Upper lobe of right lung (tissue), 1 donor: Measurements from ENCODE around the gene GRPEL2. TPM values are rescaled to one million over a fixed set of nuclear protein-coding genes. Genes with fewer than 3 reads are reported as not detected.

Source experiments
- ATAC-seq: fragments of 200-7000 bp; cut with Tn5 transposase; one replicate; pipeline ENCODE4 v1.9.1; 2020; ENCODE audit warnings: mild to moderate bottlenecking, moderate library complexity
- DNase-seq: peaks from one replicate; pipeline ENCODE4 v3.0.0-alpha.2; 2020
- H3K27ac ChIP-seq: fragments of 200-600 bp; one replicate; pipeline ENCODE4 v1.8.0; 2022
- H3K27me3 ChIP-seq: fragments of 200-600 bp; one replicate; pipeline ENCODE4 v1.8.0; 2022; ENCODE audit warnings: mild to moderate bottlenecking
- H3K36me3 ChIP-seq: fragments of 200-600 bp; one replicate; pipeline ENCODE4 v1.8.0; 2022
- H3K4me1 ChIP-seq: fragments of 200-600 bp; one replicate; pipeline ENCODE4 v1.8.0; 2022
- H3K4me3 ChIP-seq: fragments of 200-600 bp; one replicate; pipeline ENCODE4 v1.8.0; 2022; ENCODE audit warnings: mild to moderate bottlenecking
- H3K9me3 ChIP-seq: fragments of 200-600 bp; one replicate; pipeline ENCODE4 v1.8.0; 2022
- CTCF ChIP-seq: fragments of 200-600 bp; IDR thresholded peaks from one replicate; pipeline ENCODE4 v1.8.0; 2022; ENCODE audit warnings: antibody characterized with exemption
- intact Hi-C: fragments of 100-400 bp; cut with DNase I; formaldehyde crosslinking; loops from one replicate; pipeline ENCODE4 v1.11.0; 2022
- total RNA-seq: library from RNA; stranded (reverse); fragmentation: NEBNext Ultra II Directional; extraction: Animal tissue kit (Norgen Biotek cat#: 25700); gene quantifications from one replicate; pipeline ENCODE4 v1.2.1, GENCODE V29; 2021
- donor health status: DM: no; HTN: yes; CAD: no; lungs with severe emphysema.

The GRPEL2 gene
- total RNA-seq, 1 donor from 2014 or later, result 23.9 TPM

DNA sequence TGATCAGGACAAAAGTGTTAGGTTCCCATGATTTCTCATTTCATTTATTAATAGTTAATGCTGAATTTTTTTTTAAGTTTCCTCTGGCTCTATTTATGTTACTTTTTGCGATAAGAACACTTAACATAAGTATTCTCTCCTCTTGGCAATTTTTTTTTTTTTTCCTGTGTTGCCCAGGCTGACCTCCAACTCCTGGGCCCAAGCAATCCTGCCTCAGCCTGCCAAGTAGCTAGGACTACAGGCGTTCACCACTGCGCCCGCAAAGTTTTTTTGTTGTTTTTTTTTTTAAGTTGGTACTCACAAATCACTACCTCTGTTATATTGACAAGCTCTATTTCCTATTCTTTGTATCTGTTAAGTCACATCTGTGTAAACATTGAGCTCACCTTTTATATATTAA is 6.9 kb downstream of the GRPEL2 start:
- peaks cover 83% of the 10 kb centered on the region for H3K36me3 ChIP-seq
- intact Hi-C loops, result no loop called here

DNA sequence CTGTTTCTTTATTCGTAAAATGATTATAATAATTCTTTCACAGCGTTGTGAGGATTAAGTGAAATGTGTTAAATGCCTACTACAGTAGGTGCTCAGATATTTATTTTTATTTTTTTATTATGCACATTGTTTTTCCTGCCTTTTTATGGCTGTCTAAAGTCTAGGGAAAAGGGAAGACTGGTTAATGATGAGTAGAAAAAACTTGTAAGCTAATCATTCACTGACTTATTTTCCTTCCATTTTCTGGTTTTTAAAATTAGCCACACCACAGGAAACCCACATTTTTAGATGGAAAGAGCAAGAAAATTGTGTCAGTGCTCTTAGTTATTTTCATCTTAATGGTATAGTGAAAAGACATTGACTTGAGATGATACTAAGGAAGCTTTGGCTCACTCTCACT is 8.6 kb downstream of the GRPEL2 start:
- Histone ChIP-seq H3K27ac (no peak overlapping the region), H3K27me3 (no peaks in the 10 kb centered on the region), H3K9me3 (no peaks in the 10 kb centered on the region), H3K4me1 (peaks cover 4% of the 10 kb centered on the region), H3K4me3 (no peak overlapping the region), H3K36me3 (peaks cover 66% of the 10 kb centered on the region)
- no peak for TF ChIP-seq CTCF
- ATAC-seq (no peak), DNase-seq (no peak)
- intact Hi-C loops, result no loop called here

More for the DNA sequence above, 6.9 kb downstream of the GRPEL2 start:
- H3K9me3 ChIP-seq, result no peaks in the 10 kb centered on the region
- DNase-seq (no peak), ATAC-seq (no peak)
- peaks cover 6% of the 10 kb centered on the region for H3K4me1 ChIP-seq
- no peak overlapping the region for H3K4me3 ChIP-seq
- no peak for TF ChIP-seq CTCF
- H3K27ac ChIP-seq, result no peak overlapping the region
- no peaks in the 10 kb centered on the region for H3K27me3 ChIP-seq

DNA sequence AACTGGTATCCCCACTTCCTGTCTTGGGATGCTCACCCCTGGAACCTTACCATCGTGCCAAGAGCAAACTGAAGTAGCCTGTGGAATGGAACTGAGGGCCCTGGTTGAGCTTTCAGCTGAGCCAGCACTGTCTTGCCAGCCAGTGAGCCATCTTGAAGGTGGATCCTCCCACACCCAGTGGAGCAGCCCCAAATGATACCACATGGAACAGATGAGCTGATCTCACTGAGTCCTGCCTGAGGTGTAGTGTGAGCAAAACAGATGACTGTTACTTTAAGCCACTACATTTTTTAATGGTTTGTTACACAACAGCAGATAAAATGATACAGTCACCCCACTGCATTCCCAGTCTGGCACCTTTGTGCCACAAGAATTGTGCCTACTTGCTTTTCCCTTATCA is 10.4 kb downstream of the GRPEL2 start:
- H3K27ac ChIP-seq, result no peak overlapping the region
- intact Hi-C loops, result no loop called here

GRCh38 chr5:149356391-149356790 is 11.1 kb downstream of the GRPEL2 start:
- no peak for DNase-seq
- intact Hi-C loops, result no loop called here
- H3K4me1 ChIP-seq, result peaks cover 4% of the 10 kb centered on the region
- ATAC-seq, result no peak
- H3K36me3 ChIP-seq, result peaks cover 42% of the 10 kb centered on the region
- H3K27ac ChIP-seq, result no peak overlapping the region
- TF ChIP-seq CTCF, result no peak
- H3K27me3 ChIP-seq, result no peaks in the 10 kb centered on the region
- no peaks in the 10 kb centered on the region for H3K9me3 ChIP-seq
- H3K4me3 ChIP-seq, result no peak overlapping the region

More for the DNA sequence above, 10.4 kb downstream of the GRPEL2 start:
- Histone ChIP-seq H3K9me3 (no peaks in the 10 kb centered on the region), H3K36me3 (peaks cover 49% of the 10 kb centered on the region), H3K27me3 (no peaks in the 10 kb centered on the region), H3K4me1 (peaks cover 4% of the 10 kb centered on the region), H3K4me3 (no peak overlapping the region)
- no peak for TF ChIP-seq CTCF
- no peak for ATAC-seq
- DNase-seq, result no peak

- intact Hi-C loops, result no loop called here
- no peaks in the 10 kb centered on the region for H3K27me3 ChIP-seq
- no peak for TF ChIP-seq CTCF
These were observed 12.3 kb downstream of the GRPEL2 start, which contains the start of gene PCYOX1L for GRCh38 chr5:149357370-149358293. Gene PCYOX1L, plus strand, starts transcription at chr5:149358046. Its CDS starts 23 bp downstream, at chr5:149358069.

More at GRCh38 chr5:149357370-149358293, 12.3 kb downstream of the GRPEL2 start, which contains the start of gene PCYOX1L:
- Histone ChIP-seq H3K36me3 (peaks cover 29% of the 10 kb centered on the region), H3K9me3 (no peaks in the 10 kb centered on the region), H3K4me3 (peak within 1 kb of the TSS; percentile 77), H3K4me1 (peaks cover 4% of the 10 kb centered on the region), H3K27ac (peak within 1 kb of the TSS; percentile 64)
- DNase-seq (peak; percentile 99), ATAC-seq (peak; percentile 100)
